ENCODE data around the gene NODAL. TPM values are rescaled to one million over a fixed set of nuclear protein-coding genes. Genes with fewer than 3 reads are reported as not detected.

The NODAL gene
- total RNA-seq, 1 experiment from 2014 or later: not detected

DNA sequence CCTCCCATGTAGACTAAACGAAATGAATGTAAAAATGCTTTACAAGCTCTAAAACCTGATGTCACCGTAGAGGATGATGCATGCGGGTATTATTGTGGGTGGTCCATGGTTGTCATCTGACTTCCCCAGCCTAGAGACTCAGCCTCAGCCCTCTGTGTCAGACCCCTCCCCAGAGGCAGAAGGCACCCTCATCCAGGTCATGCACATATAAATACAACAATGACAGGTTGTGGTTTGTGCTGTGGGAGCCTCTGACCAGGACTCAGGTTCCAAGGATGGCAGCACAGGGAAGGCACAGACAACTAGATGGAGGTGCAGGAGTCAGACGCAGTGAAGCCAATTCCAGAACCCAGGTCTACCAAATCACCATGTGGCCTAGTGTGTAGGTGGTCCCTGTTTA is 3.3 kb upstream of the NODAL start:
- no TSS peak for BruUV-seq (replicated peaks)
- Histone ChIP-seq H3F3A (ENCODE audit: low read length, unreplicated experiment) (no peaks in the 10 kb centered on the region), H3K9me3 (ENCODE audit: low read length) (no peaks in the 10 kb centered on the region), H3K79me2 (ENCODE audit: low read length) (no peaks in the 10 kb centered on the region), H3K9me2 (replicated peaks; ENCODE audit: low read length) (no peaks in the 10 kb centered on the region), H3K4me1 (ENCODE audit: insufficient read depth, low read length) (no peaks in the 10 kb centered on the region), H2AFZ (ENCODE audit: low read length) (no peak overlapping the region), H4K20me1 (ENCODE audit: low read length) (no peaks in the 10 kb centered on the region), H3K36me3 (ENCODE audit: low read depth, low read length) (no peaks in the 10 kb centered on the region), H3K27ac (ENCODE audit: low read length) (no peak overlapping the region), H3K4me3 (ENCODE audit: low read length) (no peak overlapping the region), H3K9ac (ENCODE audit: low read length) (no peak overlapping the region), H3K4me2 (ENCODE audit: low read length) (no peak overlapping the region), H3K27me3 (ENCODE audit: low read length) (no peaks in the 10 kb centered on the region)
- DNase-seq: no peak
- TF ChIP-seq CTCF (conservative IDR thresholded peaks at IDR 0.05; ENCODE audit: low read depth, low read length) (no peak), EZH2 (IDR thresholded peaks at IDR 0.05; ENCODE audit: low read length, unreplicated experiment) (no peak), EZH2phosphoT487 (IDR thresholded peaks at IDR 0.05; ENCODE audit: borderline replicate concordance, low read length) (no peak)
- no peak for ATAC-seq
- intact Hi-C loops (cut with micrococcal nuclease): no loop called here
- ChIA-PET POLR2A (ENCODE audit: unreplicated experiment) (interaction anchor here (0.7 kb wide), 1 partner anchor 275 kb away, joined by 3 read pairs; the partner anchor contains the start of gene SAR1A), CTCF (no interaction called here)

- TF ChIP-seq CTCF (conservative IDR thresholded peaks at IDR 0.05; ENCODE audit: low read depth, low read length): no peak
- no peak for TF ChIP-seq EZH2 (IDR thresholded peaks at IDR 0.05; ENCODE audit: low read length, unreplicated experiment)
- TF ChIP-seq EZH2phosphoT487 (IDR thresholded peaks at IDR 0.05; ENCODE audit: borderline replicate concordance, low read length): no peak
- Histone ChIP-seq H3K79me2 (ENCODE audit: low read length) (no peaks in the 10 kb centered on the region), H3K9me2 (replicated peaks; ENCODE audit: low read length) (no peaks in the 10 kb centered on the region), H3F3A (ENCODE audit: low read length, unreplicated experiment) (no peaks in the 10 kb centered on the region), H3K4me1 (ENCODE audit: insufficient read depth, low read length) (no peaks in the 10 kb centered on the region), H3K36me3 (ENCODE audit: low read depth, low read length) (no peaks in the 10 kb centered on the region), H4K20me1 (ENCODE audit: low read length) (no peaks in the 10 kb centered on the region), H3K4me2 (ENCODE audit: low read length) (no peak overlapping the region), H3K9ac (ENCODE audit: low read length) (no peak overlapping the region), H3K27me3 (ENCODE audit: low read length) (no peaks in the 10 kb centered on the region), H2AFZ (ENCODE audit: low read length) (no peak overlapping the region), H3K27ac (ENCODE audit: low read length) (no peak overlapping the region), H3K4me3 (ENCODE audit: low read length) (no peak overlapping the region), H3K9me3 (ENCODE audit: low read length) (no peaks in the 10 kb centered on the region)
- ChIA-PET CTCF (no interaction called here), POLR2A (ENCODE audit: unreplicated experiment) (no interaction called here)
- ATAC-seq (peak; percentile 31; the same call in 1 of the 2 replicates), DNase-seq (no peak)
- no TSS peak for BruUV-seq (replicated peaks)
- intact Hi-C loops (cut with micrococcal nuclease): no loop called here
These were observed 979 bp upstream of the NODAL start for GRCh38 chr10:70442332-70442988.

- ChIA-PET POLR2A (ENCODE audit: unreplicated experiment) (no interaction called here), CTCF (no interaction called here)
- intact Hi-C loops (cut with micrococcal nuclease): no loop called here
- TF ChIP-seq EZH2phosphoT487 (IDR thresholded peaks at IDR 0.05; ENCODE audit: borderline replicate concordance, low read length) (no peak), EZH2 (IDR thresholded peaks at IDR 0.05; ENCODE audit: low read length, unreplicated experiment) (no peak), CTCF (conservative IDR thresholded peaks at IDR 0.05; ENCODE audit: low read depth, low read length) (no peak)
- H3K9me3 ChIP-seq (ENCODE audit: low read length): no peaks in the 10 kb centered on the region
- H3K9ac ChIP-seq (ENCODE audit: low read length): no peak overlapping the region
- BruUV-seq (replicated peaks): no TSS peak
- H3K4me2 ChIP-seq (ENCODE audit: low read length): no peak overlapping the region
- no peaks in the 10 kb centered on the region for H3K36me3 ChIP-seq (ENCODE audit: low read depth, low read length)
- H3K9me2 ChIP-seq (replicated peaks; ENCODE audit: low read length): no peaks in the 10 kb centered on the region
- no peak overlapping the region for H3K27ac ChIP-seq (ENCODE audit: low read length)
- H3K79me2 ChIP-seq (ENCODE audit: low read length): no peaks in the 10 kb centered on the region
- no peaks in the 10 kb centered on the region for H3F3A ChIP-seq (ENCODE audit: low read length, unreplicated experiment)
- no peaks in the 10 kb centered on the region for H3K27me3 ChIP-seq (ENCODE audit: low read length)
- DNase-seq: no peak
- no peak overlapping the region for H2AFZ ChIP-seq (ENCODE audit: low read length)
- ATAC-seq: no peak; the same call in 1 of the 2 replicates
- H3K4me3 ChIP-seq (ENCODE audit: low read length): no peak overlapping the region
- no peaks in the 10 kb centered on the region for H3K4me1 ChIP-seq (ENCODE audit: insufficient read depth, low read length)
- H4K20me1 ChIP-seq (ENCODE audit: low read length): no peaks in the 10 kb centered on the region
These were observed 421 bp upstream of the NODAL start for GRCh38 chr10:70441895-70442309.
